HG03097 (cell line): ENCODE measurements around the gene SUGCT.

Experiments used
- ATAC-seq: cut with Tn5 transposase; IDR thresholded peaks from one replicate; pipeline ENCODE4 v1.9.1; 2021; ENCODE audit not compliant: unreplicated experiment, low FRiP score

The SUGCT gene

GRCh38 chr7:40753455-40753854 is 618.6 kb downstream of the SUGCT start:
- ATAC-seq: no peak

- ATAC-seq: no peak
Observed at GRCh38 chr7:40755438-40755837, 620.6 kb downstream of the SUGCT start.

- ATAC-seq: no peak
Observed at GRCh38 chr7:40757109-40757508, 622.3 kb downstream of the SUGCT start.

GRCh38 chr7:40758590-40758989 is 623.8 kb downstream of the SUGCT start:
- no peak for ATAC-seq

- ATAC-seq: no peak
Observed at GRCh38 chr7:40760293-40760964, 625.6 kb downstream of the SUGCT start.

GRCh38 chr7:40760987-40761386 is 626.2 kb downstream of the SUGCT start:
- ATAC-seq: no peak

- ATAC-seq: no peak
Observed at GRCh38 chr7:40761762-40762560, 627.2 kb downstream of the SUGCT start.

- no peak for ATAC-seq
Observed at GRCh38 chr7:40763319-40764287, 628.8 kb downstream of the SUGCT start.

- ATAC-seq: no peak
Observed at GRCh38 chr7:40765639-40766038, 630.8 kb downstream of the SUGCT start.

- ATAC-seq: no peak
Observed at GRCh38 chr7:40772096-40772495, 637.3 kb downstream of the SUGCT start.

GRCh38 chr7:40773656-40774055 is 638.9 kb downstream of the SUGCT start:
- ATAC-seq: no peak

GRCh38 chr7:40775877-40776276 is 641.1 kb downstream of the SUGCT start:
- no peak for ATAC-seq

GRCh38 chr7:40777730-40778312 is 643.0 kb downstream of the SUGCT start:
- no peak for ATAC-seq

GRCh38 chr7:40780460-40780859 is 645.7 kb downstream of the SUGCT start:
- ATAC-seq: no peak

GRCh38 chr7:40782836-40783235 is 648.0 kb downstream of the SUGCT start:
- ATAC-seq: no peak

GRCh38 chr7:40784176-40784575 is 649.4 kb downstream of the SUGCT start:
- no peak for ATAC-seq

- no peak for ATAC-seq
Observed at GRCh38 chr7:40786909-40787308, 652.1 kb downstream of the SUGCT start.

GRCh38 chr7:40793132-40793531 is 658.3 kb downstream of the SUGCT start:
- ATAC-seq: no peak

- ATAC-seq: no peak
Observed at GRCh38 chr7:40795607-40796006, 660.8 kb downstream of the SUGCT start.

GRCh38 chr7:40796723-40797122 is 661.9 kb downstream of the SUGCT start:
- no peak for ATAC-seq

- ATAC-seq: no peak
Observed at GRCh38 chr7:40798613-40799012, 663.8 kb downstream of the SUGCT start.
